Frontal cortex (tissue), 4 donors: ENCODE measurements around the gene FANCG. TPM values are rescaled to one million over a fixed set of nuclear protein-coding genes. Genes with fewer than 3 reads are reported as not detected.

ENCODE experiments used
- DNase-seq, 2 donors: peaks; one replicate each; pipeline ENCODE4 v3.0.0; 2012; ENCODE audit warnings: low spot score in 2 of 2
- FAIRE-seq: peaks from 2 replicates; lab custom pipeline; 2012; peaks lifted over from hg19 to GRCh38; lab: Jason Lieb, UNC
- total RNA-seq: library from RNA; depleted of rRNA; stranded (reverse); fragments of >200 nt; gene quantifications from one replicate; pipeline ENCODE4 v1.2.3, GENCODE V29; 2014
- donor health status: control.
- donor health status: control.
- donor health status: control.

FANCG gene
- total RNA-seq, 1 donor from 2014 or later: 18.8 TPM

DNA sequence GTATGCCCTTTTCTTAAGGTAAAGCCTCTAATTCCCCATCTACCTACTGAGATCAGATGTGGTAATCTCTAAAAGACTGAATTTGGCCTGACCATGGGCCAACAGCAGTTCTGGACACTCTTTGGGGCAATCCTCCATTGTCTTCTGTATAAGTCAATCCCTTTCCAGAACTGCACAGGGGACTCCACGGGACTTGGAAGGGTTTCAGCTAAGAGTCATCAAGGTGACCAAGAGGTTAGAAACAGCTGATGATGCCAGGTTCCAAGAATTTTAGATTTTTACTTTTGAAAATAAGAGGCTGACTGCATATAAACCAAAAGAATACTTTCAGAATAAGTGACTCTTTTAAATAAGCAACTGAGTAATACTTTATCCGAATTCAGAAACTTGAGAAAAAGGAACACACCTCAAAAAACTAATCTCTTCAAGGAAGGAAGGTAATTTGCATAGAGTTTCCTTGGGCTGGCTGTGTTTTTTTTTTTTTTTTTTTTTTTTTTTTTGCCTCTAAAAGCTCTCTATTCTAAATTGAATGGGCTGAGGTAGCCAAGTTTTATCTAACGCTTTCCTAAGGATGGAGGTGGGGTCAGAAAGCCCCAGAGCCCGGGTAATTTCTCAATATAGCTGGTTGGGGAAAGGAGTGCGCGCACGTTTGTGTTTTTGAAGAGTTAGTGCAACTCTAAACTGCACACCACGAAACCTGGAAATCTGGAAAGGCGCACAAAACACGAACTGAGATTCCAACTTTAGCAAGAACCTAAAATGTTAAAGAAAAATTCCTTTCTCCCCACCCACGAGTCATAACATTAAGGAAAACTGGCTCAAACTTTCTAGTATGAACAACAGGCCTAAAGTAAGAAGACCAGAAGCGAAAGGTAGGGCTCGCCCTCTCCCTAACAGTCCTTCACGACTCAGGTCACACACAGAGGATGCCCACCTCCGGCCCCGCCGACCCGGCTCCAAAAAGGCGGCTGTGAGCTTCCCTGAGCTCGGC is 8.6 kb downstream of the FANCG start:
- FAIRE-seq (no peak), DNase-seq (no peak)

GRCh38 chr9:35069020-35069419 is 10.7 kb downstream of the FANCG start:
- DNase-seq (no peak), FAIRE-seq (no peak)

DNA sequence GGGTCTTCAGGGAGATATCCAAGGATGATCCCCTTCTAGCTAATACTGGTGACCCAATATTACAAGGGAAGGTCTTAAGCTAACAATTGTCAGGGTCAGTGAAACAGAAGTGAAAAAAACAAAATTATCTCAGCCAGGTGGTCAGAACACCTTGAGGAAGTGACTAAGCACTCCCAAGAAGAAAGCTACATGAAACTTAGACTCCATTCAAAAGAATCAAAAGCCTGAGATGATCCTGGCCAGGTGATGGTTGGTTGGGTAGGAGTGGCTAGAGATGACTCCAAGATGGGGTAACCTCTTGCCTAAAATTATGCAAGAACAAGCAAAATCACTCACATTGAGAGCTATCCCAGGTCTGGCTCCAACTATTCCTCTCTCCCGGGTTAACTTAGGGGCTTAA is 12.7 kb downstream of the FANCG start:
- no peak for DNase-seq
- no peak for FAIRE-seq

- DNase-seq: no peak
- no peak for FAIRE-seq
Observed at GRCh38 chr9:35060548-35061207, 19.1 kb downstream of the FANCG start.

DNA sequence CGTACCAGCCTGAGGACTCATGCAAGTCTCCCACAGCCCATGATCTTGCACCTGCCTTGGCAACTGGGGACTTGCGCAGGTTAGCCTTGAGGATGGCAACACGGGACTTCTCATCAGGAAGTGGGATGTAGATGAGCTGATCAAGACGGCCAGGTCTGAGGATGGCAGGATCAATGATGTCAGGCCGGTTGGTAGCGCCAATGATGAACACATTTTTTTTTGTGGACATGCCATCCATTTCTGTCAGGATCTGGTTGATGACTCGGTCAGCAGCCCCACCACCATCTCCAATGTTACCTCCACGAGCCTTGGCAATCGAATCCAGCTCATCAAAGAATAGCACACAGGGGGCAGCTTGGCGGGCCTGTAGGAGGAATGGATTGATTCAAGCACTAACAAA is 20.3 kb downstream of the FANCG start:
- FAIRE-seq (no peak), DNase-seq (no peak)

DNA sequence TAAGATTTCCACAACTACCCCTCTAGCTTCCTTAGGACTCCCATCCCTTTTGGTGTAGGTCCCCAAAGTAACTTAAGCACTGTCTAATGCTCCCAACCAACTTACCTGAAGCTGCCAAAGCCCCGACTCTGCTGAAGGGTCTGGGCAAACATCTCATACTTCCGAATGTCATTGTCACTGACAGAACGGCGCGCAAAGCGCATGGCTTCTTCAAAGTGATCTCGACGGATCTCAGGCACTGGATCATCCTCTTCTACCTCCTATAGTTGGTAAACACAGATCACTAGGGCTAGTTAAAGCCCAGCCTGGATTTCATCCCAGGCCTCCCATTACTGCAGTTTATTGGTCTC is 22.5 kb downstream of the FANCG start:
- no peak for FAIRE-seq
- no peak for DNase-seq

DNA sequence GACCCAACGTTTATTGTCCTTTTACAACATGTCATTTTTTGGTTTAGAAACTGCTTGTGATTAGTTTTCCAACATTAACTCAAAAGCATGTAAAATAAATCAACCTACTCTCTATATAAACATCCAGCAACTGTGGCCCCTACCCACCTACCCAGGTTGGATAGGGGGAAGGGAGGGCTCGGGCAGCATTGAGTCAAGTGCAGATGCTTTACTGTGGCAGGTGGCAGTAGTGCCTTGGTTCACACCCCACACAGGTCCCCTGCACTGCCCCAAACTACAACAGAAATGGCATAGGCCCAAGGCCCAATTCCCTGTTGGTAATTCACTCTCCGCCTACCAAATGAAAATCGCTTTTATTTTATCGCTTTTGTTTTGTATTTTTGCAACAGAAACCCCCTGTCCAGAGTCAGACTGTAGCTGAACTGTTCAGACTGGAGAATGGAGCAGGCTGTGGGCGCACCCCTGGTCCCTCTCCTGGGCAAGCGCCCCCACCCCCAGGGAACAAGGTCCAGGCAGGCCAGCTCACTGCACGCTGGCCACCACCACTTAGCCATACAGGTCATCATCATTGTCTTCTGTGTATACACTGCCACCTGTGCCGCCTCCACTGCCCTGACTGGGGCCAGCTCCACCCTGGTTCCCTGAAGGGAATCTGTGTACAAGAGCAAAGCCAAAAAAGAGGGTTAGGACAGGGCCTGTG is 23.0 kb downstream of the FANCG start:
- no peak for FAIRE-seq

DNA sequence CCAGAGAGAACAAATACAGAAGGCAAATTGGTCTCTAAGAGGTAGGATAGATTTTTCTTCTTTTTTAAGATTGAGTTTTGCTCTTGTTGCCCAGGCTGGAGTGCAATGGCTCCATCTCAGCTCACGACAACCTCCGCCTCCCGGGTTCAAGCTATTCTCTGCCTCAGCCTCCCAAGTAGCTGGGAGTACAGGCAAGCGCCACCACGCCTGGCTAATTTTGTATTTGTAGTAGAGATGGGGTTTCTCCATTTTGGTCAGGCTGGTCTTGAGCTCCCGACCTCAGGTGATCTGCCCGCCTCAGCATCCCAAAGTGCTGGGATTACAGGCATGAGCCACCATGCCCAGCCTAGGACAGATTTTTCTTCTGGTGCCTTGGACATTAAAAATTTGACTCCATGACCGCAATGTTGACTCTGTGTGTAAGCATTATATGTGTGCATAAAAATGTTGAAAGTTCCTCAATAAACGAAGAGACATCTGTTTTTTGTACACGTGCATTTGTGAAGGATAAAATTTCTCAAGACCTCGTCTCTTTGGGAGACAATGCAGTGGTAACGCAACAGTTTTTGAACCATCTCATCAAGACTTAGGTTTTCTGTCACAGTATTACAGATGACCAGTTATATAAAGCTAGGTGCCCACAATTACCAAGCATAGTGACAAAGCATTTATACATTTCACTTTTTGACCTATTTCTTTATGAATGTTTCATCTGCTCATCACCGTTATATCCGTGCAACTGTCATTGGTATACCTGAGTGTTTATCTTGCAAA is 24.7 kb downstream of the FANCG start:
- no peak for DNase-seq
- FAIRE-seq: no peak

More for the DNA sequence above, 23.0 kb downstream of the FANCG start:
- no peak for DNase-seq

- FAIRE-seq (no peak), DNase-seq (no peak)
Observed at GRCh38 chr9:35054185-35054835, 25.4 kb downstream of the FANCG start.

- peak in 1 of 2 donors; percentile 46 for DNase-seq
- no peak for FAIRE-seq
Observed at GRCh38 chr9:35051069-35051967, 28.4 kb downstream of the FANCG start.

DNA sequence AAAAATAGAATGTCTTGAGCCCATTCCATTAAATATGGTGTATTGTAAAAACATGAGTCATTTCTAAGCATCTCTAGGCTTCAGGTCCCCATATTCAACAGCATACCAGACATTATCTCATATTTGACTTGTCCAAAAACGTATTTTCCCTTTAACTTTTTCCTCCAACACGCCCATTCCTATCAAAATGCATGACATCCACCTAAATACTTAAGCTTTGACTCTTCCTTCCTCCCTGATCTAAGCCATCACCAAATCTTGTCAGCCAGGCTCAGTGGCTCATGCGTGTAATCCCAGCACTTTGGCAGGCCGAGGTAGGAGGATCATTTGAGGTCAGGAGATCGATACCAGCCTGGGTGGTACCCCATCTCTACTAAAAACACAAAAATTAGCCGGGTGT is 31.2 kb downstream of the FANCG start:
- FAIRE-seq: no peak

DNA sequence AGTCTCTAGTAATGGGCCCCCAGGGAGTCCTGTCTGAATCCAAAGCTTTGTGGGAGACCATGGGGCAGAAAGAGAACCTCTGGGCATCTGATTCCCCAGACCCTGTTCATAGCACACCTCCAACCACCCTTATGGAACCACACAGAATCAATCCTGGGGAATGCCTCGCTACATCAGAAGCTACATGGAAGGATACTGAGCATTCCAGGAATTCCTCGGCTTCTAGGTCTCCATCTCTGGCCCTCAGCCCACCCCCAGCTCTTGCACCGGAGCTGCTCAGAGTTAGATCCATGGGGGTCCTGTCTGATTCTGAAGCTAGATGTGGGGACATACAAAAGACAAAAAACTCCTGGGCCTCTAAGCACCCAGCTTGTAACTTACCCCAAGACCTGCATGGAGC is 35.7 kb downstream of the FANCG start:
- DNase-seq (no peak), FAIRE-seq (no peak)

More for the DNA sequence above, 31.2 kb downstream of the FANCG start:
- DNase-seq: no peak

GRCh38 chr9:35042891-35043545 is 36.7 kb downstream of the FANCG start:
- DNase-seq (no peak), FAIRE-seq (no peak)

GRCh38 chr9:35042081-35042604 is 37.6 kb downstream of the FANCG start:
- FAIRE-seq: no peak
- DNase-seq: no peak

DNA sequence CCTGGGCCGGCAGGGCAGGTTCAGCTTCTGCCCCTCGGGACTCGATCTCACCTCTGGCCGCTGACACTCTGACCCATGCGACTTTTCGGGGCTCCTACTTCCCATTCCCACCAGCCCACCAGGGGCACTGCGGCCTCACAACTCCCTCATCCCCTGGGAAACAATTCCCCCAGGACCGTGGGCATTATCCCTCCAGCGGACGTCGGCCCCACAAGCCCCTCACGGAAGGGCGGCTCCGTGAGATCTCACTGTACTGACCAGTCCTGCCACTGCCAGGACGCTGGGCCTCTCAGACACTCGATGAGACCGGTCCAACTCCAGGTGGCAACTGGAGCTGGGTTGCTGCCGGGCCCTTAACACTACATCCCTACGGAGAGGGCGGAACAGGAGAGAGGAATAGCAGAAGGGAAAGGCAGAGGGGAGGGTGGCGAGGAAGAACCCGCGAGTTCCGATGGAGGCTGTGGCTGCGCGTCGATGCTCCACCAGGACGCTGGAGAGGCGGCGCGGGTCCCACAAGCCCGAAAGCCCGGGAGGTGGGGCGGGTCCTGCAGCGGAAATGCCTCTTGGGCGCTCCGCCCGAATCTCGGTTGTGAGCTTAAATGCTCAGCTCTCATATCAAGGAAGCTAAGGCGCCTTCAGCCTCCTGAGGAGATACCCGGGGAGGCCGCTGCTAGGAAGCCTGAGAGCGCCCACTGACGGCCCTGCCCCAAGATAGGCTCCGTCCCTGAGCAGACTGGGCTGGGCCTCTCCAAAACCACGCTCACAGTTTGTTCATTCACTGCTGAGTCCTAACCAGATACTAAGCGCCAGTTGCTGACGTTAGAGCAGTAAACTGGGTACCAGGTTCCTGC is 43.7 kb downstream of the FANCG start:
- DNase-seq (no peak), FAIRE-seq (no peak)

GRCh38 chr9:35033101-35033500 is 46.6 kb downstream of the FANCG start:
- DNase-seq (no peak), FAIRE-seq (no peak)

- FAIRE-seq: no peak
Observed at GRCh38 chr9:35029852-35030251, 49.9 kb downstream of the FANCG start.

More at GRCh38 chr9:35029852-35030251, 49.9 kb downstream of the FANCG start:
- no peak for DNase-seq
